GM12878 (cell line): ENCODE results near the gene DEFB124. TPM values are rescaled to one million over a fixed set of nuclear protein-coding genes. Genes with fewer than 3 reads are reported as not detected.

Experiments
- ATAC-seq: fragments of 200-7000 bp; cut with Tn5 transposase; 3 replicates; pipeline ENCODE4 v1.9.1; 2020; ENCODE audit warnings: mild to moderate bottlenecking, moderate library complexity
- BruUV-seq: library from RNA; stranded (reverse); fragments of 400-500 nt; replicated peaks from 2 replicates; lab custom pipeline; 2021; lab: Mats Ljungman, UMichigan
- CTCF ChIA-PET: fragments of 300-600 bp; sonication (Branson Sonifier 250); formaldehyde crosslinking; extraction: SDS; loops from one replicate; lab custom pipeline; 2021; ENCODE audit warnings: inconsistent platforms; lab: Yijun Ruan, JAX
- POLR2A ChIA-PET: fragments of 350-600 bp; formaldehyde crosslinking; extraction: SDS; loops from one replicate; lab custom pipeline; 2021; ENCODE audit warnings: inconsistent platforms; lab: Charles Lee
- RAD21 ChIA-PET: fragments of 300-600 bp; sonication (Branson Sonifier 250); formaldehyde crosslinking; loops from one replicate; lab custom pipeline; 2023; ENCODE audit warnings: antibody characterized with exemption; ENCODE audit not compliant: unreplicated experiment; lab: Charles Lee
- SMC1A ChIA-PET: fragments of 300-600 bp; sonication (Branson Sonifier 250); formaldehyde crosslinking; loops from one replicate; lab custom pipeline; 2023; ENCODE audit not compliant: unreplicated experiment, uncharacterized antibody; lab: Charles Lee
- DNase-seq: peaks from one replicate; pipeline ENCODE4 v3.0.0-alpha.2; 2011; ENCODE audit warnings: low read depth, low spot score
- FAIRE-seq: peaks from 3 replicates; lab custom pipeline; 2011; peaks lifted over from hg19 to GRCh38; lab: Jason Lieb, UNC
- H2AFZ ChIP-seq: 2 replicates; pipeline ENCODE4 v1.6.0; 2011; ENCODE audit warnings: low read depth, low read length, control low read depth; ENCODE audit not compliant: control insufficient read depth
- H3K27ac ChIP-seq: 2 replicates; pipeline ENCODE4 v1.5.1; 2011; ENCODE audit warnings: control low read depth; ENCODE audit not compliant: control insufficient read depth, insufficient read depth
- H3K27me3 ChIP-seq, 2 experiments: replicated peaks in 1 of 2; 2 replicates each; pipeline versions ENCODE4 v1.6.0 to v1.6.1; 2011; ENCODE audit warnings: low read length in 1 of 2; ENCODE audit not compliant: control insufficient read depth in 2 of 2, insufficient read depth in 2 of 2
- H3K36me3 ChIP-seq, 2 experiments: 2 replicates each; pipeline ENCODE4 v1.5.1; 2011; ENCODE audit warnings: low read length in 1 of 2; ENCODE audit not compliant: control insufficient read depth in 2 of 2, insufficient read depth in 2 of 2
- H3K4me1 ChIP-seq: 2 replicates; pipeline ENCODE4 v1.6.1; 2011; ENCODE audit warnings: mild to moderate bottlenecking, low read length, moderate library complexity, mixed read lengths; ENCODE audit not compliant: control insufficient read depth, insufficient read depth
- H3K4me2 ChIP-seq: 2 replicates; pipeline ENCODE4 v1.6.0; 2011; ENCODE audit warnings: control low read depth; ENCODE audit not compliant: control insufficient read depth, insufficient read depth
- H3K4me3 ChIP-seq: fragments of 200-600 bp; sonication (generic); 2 replicates; pipeline ENCODE4 v1.5.1; 2016
- H3K79me2 ChIP-seq: 2 replicates; pipeline ENCODE4 v1.6.0; 2011; ENCODE audit warnings: low read length; ENCODE audit not compliant: control insufficient read depth, insufficient read depth
- H3K9ac ChIP-seq: 2 replicates; pipeline ENCODE4 v1.8.0; 2011; ENCODE audit warnings: low read length, control low read depth, mixed read lengths; ENCODE audit not compliant: control insufficient read depth, insufficient read depth
- H3K9me3 ChIP-seq: replicated peaks from 3 replicates; pipeline ENCODE4 v1.5.1; 2011; ENCODE audit warnings: mild to moderate bottlenecking, low read length; ENCODE audit not compliant: control insufficient read depth, insufficient read depth
- H4K20me1 ChIP-seq: 2 replicates; pipeline ENCODE4 v1.6.0; 2011; ENCODE audit not compliant: control insufficient read depth, insufficient read depth
- ATF7 ChIP-seq: fragments of 450-650 bp; IDR thresholded peaks from 2 replicates; pipeline ENCODE4 v1.6.1; 2016; ENCODE audit warnings: low read depth, mild to moderate bottlenecking
- BCL11A ChIP-seq: IDR thresholded peaks from 2 replicates; pipeline ENCODE4 v1.6.1; 2011; ENCODE audit warnings: low read depth, low read length
- BHLHE40 ChIP-seq, 2 experiments: fragments of 450-650 bp in 1 of 2; IDR thresholded peaks; 2 replicates each; pipeline ENCODE4 v1.6.1; 2011 to 2017; ENCODE audit warnings: low read depth in 2 of 2, borderline replicate concordance in 1 of 2, improper control_type of control experiment in 1 of 2, low read length in 1 of 2, mild to moderate bottlenecking in 1 of 2
- CREB1 ChIP-seq: IDR thresholded peaks from 2 replicates; pipeline ENCODE4 v1.6.1; 2012; ENCODE audit warnings: low read depth, mild to moderate bottlenecking, inconsistent platforms
- MEF2A ChIP-seq: IDR thresholded peaks from 2 replicates; pipeline ENCODE4 v1.6.1; 2011; ENCODE audit warnings: low read depth, mild to moderate bottlenecking, low read length, moderate library complexity; ENCODE audit not compliant: insufficient read depth
- MLLT1 ChIP-seq: fragments of 450-650 bp; IDR thresholded peaks from 2 replicates; pipeline ENCODE4 v1.6.1; 2016; ENCODE audit warnings: mild to moderate bottlenecking
- MTA3 ChIP-seq: IDR thresholded peaks from 2 replicates; pipeline ENCODE4 v1.6.1; 2012; ENCODE audit warnings: low read length, inconsistent platforms, borderline replicate concordance
- NFYB ChIP-seq: IDR thresholded peaks from 2 replicates; pipeline ENCODE4 v1.6.1; 2011; ENCODE audit warnings: low read depth, mild to moderate bottlenecking, low read length, improper control_type of control experiment, moderate library complexity; ENCODE audit not compliant: insufficient read depth
- NR2C2 ChIP-seq: IDR thresholded peaks from 2 replicates; pipeline ENCODE4 v1.6.1; 2011; ENCODE audit warnings: borderline replicate concordance, low read depth; ENCODE audit not compliant: control insufficient read depth, insufficient read length
- RAD21 ChIP-seq: IDR thresholded peaks from 2 replicates; pipeline ENCODE4 v1.6.1; 2011; ENCODE audit warnings: mild to moderate bottlenecking, low read depth, low read length, moderate library complexity; ENCODE audit not compliant: insufficient read depth
- RAD51 ChIP-seq: fragments of 450-650 bp; IDR thresholded peaks from 2 replicates; pipeline ENCODE4 v1.6.1; 2016; ENCODE audit warnings: moderate library complexity, mild to moderate bottlenecking, inconsistent platforms
- SIX5 ChIP-seq: IDR thresholded peaks from 2 replicates; pipeline ENCODE4 v1.6.1; 2011; ENCODE audit warnings: mild to moderate bottlenecking, low read depth, low read length, moderate library complexity; ENCODE audit not compliant: severe bottlenecking
- YBX1 ChIP-seq: fragments of 450-650 bp; IDR thresholded peaks from 2 replicates; pipeline ENCODE4 v1.6.1; 2016; ENCODE audit warnings: antibody characterized with exemption
- WGBS: methylation state at CpG from one replicate; pipeline ENCODE4 v1.1.6; 2016; ENCODE audit warnings: low lambda C conversion rate; ENCODE audit not compliant: insufficient replicate concordance, insufficient coverage; ENCODE audit errors: missing lambda C conversion rate; 5-methylcytosine and 5-hydroxymethylcytosine counted together
- in situ Hi-C: fragments of 300-500 bp; cut with MboI; formaldehyde crosslinking; loops from 9 replicates; pipeline ENCODE4 v1.14.3; 2018; ENCODE audit warnings: mixed read lengths
- intact Hi-C: fragments of 100-400 bp; cut with micrococcal nuclease; formaldehyde crosslinking; loops from one replicate; pipeline ENCODE4 v1.14.2; 2022; ENCODE audit not compliant: unreplicated experiment
- polyA plus RNA-seq, 11 experiments: library from polyadenylated mRNA; depleted of rRNA in 4 of 11; unstranded in 6 of 11; stranded (reverse) in 5 of 11; fragments of >200 nt; fragmentation: Nextera tagmentation in 4 of 11; fragmentation: Illumina TruSeq in 1 of 11; extraction: Ambion mirVana in 4 of 11; extraction: Trizol in 1 of 11; gene quantifications; 1 replicate in 1 of 11; 2 replicates in 10 of 11; pipeline versions ENCODE4 v1.2.1 to v1.2.3, GENCODE V29; 2011 to 2016; ENCODE audit warnings: inconsistent platforms in 2 of 11, missing spikeins in 2 of 11, low read depth in 1 of 11
- total RNA-seq, 4 experiments: library from RNA; depleted of rRNA in 3 of 4; stranded (reverse); fragments of >200 nt in 3 of 4; fragmentation: Illumina TruSeq in 1 of 4; extraction: Trizol in 1 of 4; gene quantifications; 2 replicates each; pipeline versions ENCODE4 v1.2.1 to v1.2.3, GENCODE V29; 2013 to 2021
- TF ChIP-seq, protein P1 (sequence below): IDR thresholded peaks from 2 replicates; pipeline ENCODE4 v1.6.1; 2012; ENCODE audit warnings: mild to moderate bottlenecking, low read depth, low read length
- TF ChIP-seq, protein P2 (sequence below): fragments of 450-650 bp; IDR thresholded peaks from 2 replicates; pipeline ENCODE4 v1.6.1; 2017; ENCODE audit warnings: mild to moderate bottlenecking, moderate library complexity

Gene DEFB124
- total and polyA plus RNA-seq, 10 of the 15 experiments (the other 5 are each of a cell fraction or from before 2014, with no cell fraction given) = not detected

DNA sequence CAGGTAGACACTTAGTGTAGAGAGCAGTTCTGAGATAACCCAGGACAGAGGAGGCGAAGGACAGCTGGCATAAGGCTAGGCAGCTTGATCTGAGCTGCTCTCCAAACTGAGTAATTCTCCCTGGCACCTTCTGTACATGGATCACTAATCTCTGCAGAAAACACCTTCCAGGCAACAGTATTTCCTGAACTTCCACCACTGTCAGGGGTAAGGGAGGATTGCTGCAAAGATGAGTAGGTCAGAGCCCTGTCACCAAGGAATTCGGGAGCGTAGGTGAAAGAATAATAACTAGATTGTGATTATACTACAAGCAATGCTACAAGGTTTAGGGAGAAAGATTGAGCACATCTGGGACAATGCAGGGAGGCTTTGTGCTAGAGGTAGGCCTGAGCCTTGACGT is 41.2 kb upstream of the DEFB124 start:
- H3K79me2 ChIP-seq = peaks cover 53% of the 10 kb centered on the region
- in situ Hi-C loops = no loop called here
- H3K36me3 ChIP-seq = 0 out of 4 replicates have a peak, but pooled peaks cover 0 to 2% of the 10 kb centered on the region in 2 experiments
- H3K4me1 ChIP-seq = peaks cover 10% of the 10 kb centered on the region
- H3K27ac ChIP-seq = peak overlapping the region; percentile 85
- POLR2A ChIA-PET = interaction anchor here (1.0 kb wide), 1 partner anchor 31 kb away, joined by 3 read pairs; a partner anchor contains a TSS
- no peaks in the 10 kb centered on the region for H3K9me3 ChIP-seq
- TF ChIP-seq CREB1 (no peak), MLLT1 (no peak), BHLHE40 (IDR thresholded peaks at IDR 0.05; ENCODE audit: borderline replicate concordance in 1 of 2, low read depth in 2 of 2, low read length in 1 of 2) (no peak), YBX1 (no peak), ATF7 (no peak), MTA3 (no peak), BCL11A (no peak), RAD21 (no peak), MEF2A (no peak), RAD51 (no peak), SIX5 (no peak), NFYB (no peak), NR2C2 (no peak)
- TF ChIP-seq, protein P1, sequence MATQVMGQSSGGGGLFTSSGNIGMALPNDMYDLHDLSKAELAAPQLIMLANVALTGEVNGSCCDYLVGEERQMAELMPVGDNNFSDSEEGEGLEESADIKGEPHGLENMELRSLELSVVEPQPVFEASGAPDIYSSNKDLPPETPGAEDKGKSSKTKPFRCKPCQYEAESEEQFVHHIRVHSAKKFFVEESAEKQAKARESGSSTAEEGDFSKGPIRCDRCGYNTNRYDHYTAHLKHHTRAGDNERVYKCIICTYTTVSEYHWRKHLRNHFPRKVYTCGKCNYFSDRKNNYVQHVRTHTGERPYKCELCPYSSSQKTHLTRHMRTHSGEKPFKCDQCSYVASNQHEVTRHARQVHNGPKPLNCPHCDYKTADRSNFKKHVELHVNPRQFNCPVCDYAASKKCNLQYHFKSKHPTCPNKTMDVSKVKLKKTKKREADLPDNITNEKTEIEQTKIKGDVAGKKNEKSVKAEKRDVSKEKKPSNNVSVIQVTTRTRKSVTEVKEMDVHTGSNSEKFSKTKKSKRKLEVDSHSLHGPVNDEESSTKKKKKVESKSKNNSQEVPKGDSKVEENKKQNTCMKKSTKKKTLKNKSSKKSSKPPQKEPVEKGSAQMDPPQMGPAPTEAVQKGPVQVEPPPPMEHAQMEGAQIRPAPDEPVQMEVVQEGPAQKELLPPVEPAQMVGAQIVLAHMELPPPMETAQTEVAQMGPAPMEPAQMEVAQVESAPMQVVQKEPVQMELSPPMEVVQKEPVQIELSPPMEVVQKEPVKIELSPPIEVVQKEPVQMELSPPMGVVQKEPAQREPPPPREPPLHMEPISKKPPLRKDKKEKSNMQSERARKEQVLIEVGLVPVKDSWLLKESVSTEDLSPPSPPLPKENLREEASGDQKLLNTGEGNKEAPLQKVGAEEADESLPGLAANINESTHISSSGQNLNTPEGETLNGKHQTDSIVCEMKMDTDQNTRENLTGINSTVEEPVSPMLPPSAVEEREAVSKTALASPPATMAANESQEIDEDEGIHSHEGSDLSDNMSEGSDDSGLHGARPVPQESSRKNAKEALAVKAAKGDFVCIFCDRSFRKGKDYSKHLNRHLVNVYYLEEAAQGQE = no peak
- TF ChIP-seq, protein P2, sequence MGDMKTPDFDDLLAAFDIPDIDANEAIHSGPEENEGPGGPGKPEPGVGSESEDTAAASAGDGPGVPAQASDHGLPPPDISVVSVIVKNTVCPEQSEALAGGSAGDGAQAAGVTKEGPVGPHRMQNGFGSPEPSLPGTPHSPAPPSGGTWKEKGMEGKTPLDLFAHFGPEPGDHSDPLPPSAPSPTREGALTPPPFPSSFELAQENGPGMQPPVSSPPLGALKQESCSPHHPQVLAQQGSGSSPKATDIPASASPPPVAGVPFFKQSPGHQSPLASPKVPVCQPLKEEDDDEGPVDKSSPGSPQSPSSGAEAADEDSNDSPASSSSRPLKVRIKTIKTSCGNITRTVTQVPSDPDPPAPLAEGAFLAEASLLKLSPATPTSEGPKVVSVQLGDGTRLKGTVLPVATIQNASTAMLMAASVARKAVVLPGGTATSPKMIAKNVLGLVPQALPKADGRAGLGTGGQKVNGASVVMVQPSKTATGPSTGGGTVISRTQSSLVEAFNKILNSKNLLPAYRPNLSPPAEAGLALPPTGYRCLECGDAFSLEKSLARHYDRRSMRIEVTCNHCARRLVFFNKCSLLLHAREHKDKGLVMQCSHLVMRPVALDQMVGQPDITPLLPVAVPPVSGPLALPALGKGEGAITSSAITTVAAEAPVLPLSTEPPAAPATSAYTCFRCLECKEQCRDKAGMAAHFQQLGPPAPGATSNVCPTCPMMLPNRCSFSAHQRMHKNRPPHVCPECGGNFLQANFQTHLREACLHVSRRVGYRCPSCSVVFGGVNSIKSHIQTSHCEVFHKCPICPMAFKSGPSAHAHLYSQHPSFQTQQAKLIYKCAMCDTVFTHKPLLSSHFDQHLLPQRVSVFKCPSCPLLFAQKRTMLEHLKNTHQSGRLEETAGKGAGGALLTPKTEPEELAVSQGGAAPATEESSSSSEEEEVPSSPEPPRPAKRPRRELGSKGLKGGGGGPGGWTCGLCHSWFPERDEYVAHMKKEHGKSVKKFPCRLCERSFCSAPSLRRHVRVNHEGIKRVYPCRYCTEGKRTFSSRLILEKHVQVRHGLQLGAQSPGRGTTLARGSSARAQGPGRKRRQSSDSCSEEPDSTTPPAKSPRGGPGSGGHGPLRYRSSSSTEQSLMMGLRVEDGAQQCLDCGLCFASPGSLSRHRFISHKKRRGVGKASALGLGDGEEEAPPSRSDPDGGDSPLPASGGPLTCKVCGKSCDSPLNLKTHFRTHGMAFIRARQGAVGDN = no peak
- TF ChIP-seq, all 136 proteins: peak for 0
- DNase-seq (no peak), FAIRE-seq (no peak), ATAC-seq (no peak)
- H3K4me2 ChIP-seq = peak overlapping the region; percentile 85
- ChIA-PET SMC1A (interaction anchor here (1.1 to 1.2 kb wide), 2 partner anchors 13 to 97 kb away, joined by 3 to 7 read pairs; no protein-coding TSS in a partner anchor), CTCF (interaction anchor here (0.7 to 1.1 kb wide), 5 partner anchors 19 to 97 kb away, joined by 3 read pairs; no protein-coding TSS in a partner anchor), RAD21 (interaction anchor here (1.1 kb wide), 1 partner anchor 97 kb away, joined by 3 read pairs; no protein-coding TSS in a partner anchor)
- H2AFZ ChIP-seq = no peak overlapping the region
- intact Hi-C loops = loop anchor here (5.0 kb wide), 1 partner anchor 206 kb away; the partner anchor contains the start of gene BCL2L1
- BruUV-seq = TSS peak; percentile 65
- no peaks in the 10 kb centered on the region for H4K20me1 ChIP-seq
- H3K27me3 ChIP-seq = no peaks in the 10 kb centered on the region
- H3K4me3 ChIP-seq = peak overlapping the region; percentile 90
- WGBS = 96% methylated on average over 4 of the region's 4 CpGs
- peak overlapping the region; percentile 92; the same call in 1 of the 2 replicates for H3K9ac ChIP-seq
